Measurements from ENCODE around the gene ATP9A.

DNA sequence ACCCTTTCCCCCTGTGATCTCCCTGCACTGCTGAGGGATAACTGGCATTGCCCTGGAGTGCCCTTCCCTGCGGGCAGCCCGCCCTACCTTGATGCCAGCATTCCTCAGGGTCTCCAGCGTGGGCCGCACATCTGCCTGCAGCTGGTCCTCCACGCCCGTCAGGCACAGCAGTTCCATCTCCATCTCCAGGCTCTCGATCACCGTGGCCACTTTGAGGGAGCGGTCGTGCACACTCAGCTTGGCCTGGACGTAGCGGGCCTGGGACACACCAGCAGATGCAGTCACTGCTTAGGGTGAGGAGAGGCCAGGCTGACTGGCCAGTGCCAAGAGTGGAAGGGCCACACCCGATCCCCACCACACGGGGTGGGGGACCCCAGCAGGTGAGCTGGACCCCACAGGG lies 143.1 kb downstream of the ATP9A start:
- TF ChIP-seq CTCF (IDR thresholded peaks at IDR 0.05) = no peak
- no peak for TF ChIP-seq EP300 (IDR thresholded peaks at IDR 0.05)

Measured in tibial nerve (tissue), 4 donors.